Measurements from ENCODE around the gene PXT1.
"Not testable (repeated sequence)": the region's sequence is repeated elsewhere in the genome, so short reads cannot be mapped to it uniquely, and the experiment has no call there.

The PXT1 gene

GRCh38 chr6:36444470-36444869 is 1.8 kb upstream of the PXT1 start:
- no peak for DNase-seq (ENCODE audit: low read depth in 3 of 3)

DNA sequence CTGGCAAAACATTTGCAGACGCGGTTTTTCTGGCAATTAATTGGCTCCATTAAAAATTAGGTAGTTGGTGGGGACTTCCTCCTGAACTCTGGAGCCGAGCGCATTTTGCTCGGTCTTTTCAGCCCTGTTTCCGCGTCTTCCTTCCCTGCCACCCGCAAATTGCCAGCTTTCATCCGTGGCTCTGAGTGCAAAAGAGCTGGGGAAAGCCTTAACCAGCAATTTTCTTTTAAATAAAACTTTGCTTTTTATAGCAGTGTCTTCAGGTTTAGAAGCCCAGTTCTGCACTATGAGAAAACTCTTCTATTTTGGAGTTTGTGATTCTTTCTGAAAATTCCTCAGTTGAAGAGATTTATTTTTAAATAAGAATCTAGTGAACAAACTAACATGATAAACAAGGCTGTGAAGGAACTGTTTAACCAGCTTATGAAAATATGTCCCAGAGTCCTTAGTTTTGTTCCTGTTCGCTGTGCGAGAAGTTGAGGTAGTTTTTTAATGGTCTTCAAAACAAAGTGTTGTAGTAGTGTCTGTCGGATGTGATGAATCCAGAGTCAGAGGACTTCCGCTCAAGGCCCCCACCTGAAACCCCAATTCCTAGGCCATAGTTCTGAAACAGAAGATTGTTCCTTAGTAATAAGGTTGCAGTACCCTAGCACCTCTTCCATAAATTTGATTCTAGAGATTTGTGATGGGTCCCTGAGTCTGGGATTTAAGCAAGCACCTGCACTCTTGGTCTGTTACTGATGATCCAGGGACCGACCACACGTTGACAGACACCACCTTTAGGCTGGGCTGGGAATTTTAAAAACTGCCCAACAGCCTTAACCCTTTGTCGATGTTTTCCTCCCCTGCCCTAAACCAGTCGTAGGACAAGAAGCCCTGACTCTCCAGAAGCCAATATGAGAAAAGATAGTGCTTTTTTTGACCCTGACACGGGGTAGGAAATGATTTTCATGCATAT is 1.1 kb upstream of the PXT1 start:
- no peak for DNase-seq (ENCODE audit: low read depth in 3 of 3)

DNA sequence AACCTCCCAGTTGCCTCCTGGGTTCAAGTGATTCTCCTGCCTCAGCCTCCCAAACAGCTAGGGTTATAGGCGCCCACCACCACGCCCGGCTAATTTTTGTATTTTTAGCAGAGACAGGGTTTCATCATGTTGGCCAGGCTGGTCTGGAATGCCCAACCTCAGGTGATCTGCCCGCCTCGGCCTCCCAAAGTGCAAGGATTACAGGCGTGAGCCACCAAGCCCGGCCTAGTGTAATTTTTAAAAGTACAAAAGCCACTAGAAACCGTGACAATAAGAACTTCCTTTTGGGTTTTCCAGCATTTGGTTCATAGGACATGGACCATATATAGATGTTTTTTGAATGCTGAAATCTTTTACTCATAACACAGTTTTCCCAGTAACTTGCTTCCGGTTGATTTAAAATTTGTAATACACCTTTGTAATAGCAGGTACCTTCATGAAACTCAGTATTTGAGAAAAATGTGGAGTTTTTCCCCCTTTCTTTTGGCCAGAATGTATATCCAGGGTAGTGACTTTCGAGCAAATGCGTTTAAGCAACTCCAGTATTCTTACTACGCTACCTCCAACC is 467 bp downstream of the PXT1 start:
- no peak for DNase-seq (ENCODE audit: low read depth in 3 of 3)

GRCh38 chr6:36441307-36441894 is 1.3 kb downstream of the PXT1 start:
- DNase-seq (ENCODE audit: low read depth in 3 of 3): peak; percentile 50 to 73 (median 72)

DNA sequence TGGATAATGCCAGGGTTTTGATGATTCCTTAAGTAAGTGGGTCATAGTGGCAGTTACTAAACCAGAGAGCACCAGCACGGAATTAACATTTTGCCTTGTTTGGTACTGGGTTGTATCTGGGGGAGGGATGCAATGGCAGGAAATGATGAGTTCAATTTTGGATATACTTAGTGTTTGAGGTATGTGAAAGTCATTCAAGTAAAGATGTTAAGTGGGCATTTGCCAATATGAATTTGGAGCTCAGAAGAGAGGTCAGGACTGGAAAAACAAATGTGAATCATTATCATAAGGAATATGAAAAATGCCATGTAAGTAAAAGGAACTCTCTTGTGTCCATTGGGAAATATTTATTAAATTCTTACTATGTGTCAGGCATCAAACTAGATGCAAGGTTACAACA is 6.2 kb downstream of the PXT1 start:
- no peak for DNase-seq (ENCODE audit: low read depth in 3 of 3)

DNA sequence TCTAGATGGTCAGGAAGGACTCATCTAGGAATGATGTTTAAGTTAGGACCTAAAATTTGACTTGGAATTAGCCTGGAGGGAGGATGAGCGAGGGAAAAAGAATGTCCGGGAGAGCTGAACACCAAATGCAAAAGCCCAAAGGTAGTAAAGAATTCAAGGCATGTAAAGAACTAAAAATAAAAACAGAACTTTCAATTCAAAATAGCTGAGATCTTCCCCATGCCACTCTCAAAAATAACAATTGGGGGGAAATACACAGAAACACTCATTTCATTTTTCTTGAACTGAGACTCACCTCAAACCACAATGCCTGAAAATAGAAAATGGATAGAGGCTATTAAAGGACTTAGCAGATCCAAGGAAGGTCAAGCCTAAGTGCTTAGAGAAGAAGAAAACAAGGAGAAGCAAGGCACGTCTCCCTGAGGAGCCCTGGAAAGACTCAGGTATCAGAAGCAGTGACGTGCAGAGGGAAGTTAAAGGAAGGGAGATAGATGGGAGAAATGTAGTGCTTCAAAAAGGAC is 10.4 kb downstream of the PXT1 start:
- no peak for DNase-seq (ENCODE audit: low read depth in 3 of 3)

GRCh38 chr6:36431197-36431596 is 11.5 kb downstream of the PXT1 start:
- DNase-seq (ENCODE audit: low read depth in 3 of 3): no peak

GRCh38 chr6:36430351-36430750 is 12.3 kb downstream of the PXT1 start:
- DNase-seq (ENCODE audit: low read depth in 3 of 3): no peak

DNA sequence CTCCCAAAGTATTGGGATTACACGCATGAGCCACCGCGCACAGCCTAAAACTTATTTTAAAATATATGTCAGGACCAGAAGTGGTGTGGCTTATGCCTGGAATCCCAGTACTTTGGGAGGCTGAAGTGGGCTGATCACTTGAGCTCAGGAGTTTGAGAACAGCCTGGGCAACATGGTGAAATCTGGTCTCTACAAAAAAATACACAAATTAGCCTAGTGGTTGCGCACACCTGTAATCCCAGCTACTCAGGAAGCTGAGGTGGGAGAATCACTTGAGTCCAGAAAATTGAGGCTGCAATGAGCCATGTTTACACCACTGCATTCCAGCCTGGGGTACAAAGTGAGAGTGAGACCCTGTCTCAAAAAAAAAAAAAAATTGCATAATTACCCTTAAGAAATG is 13.7 kb downstream of the PXT1 start:
- DNase-seq (ENCODE audit: low read depth in 3 of 3): no peak

DNA sequence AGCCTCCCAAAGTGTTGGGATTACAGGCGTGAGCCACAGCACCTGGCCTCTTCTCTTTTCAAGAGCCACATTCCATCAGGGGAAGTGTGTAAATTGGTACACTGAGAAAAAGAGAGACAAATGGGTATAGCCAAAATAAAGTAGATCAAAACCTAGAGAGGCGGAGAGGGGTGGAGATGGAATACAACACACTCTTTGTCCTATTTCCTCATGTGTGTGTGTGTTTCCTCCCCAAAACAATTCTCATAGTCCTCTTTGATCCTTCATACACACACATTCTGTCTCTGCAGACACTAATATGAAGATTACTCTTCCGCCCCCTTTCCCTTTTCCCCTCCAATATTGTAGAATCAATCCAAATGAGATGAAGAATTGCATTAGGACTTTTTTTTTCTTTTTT is 16.0 kb downstream of the PXT1 start:
- DNase-seq (ENCODE audit: low read depth in 3 of 3): no peak

DNA sequence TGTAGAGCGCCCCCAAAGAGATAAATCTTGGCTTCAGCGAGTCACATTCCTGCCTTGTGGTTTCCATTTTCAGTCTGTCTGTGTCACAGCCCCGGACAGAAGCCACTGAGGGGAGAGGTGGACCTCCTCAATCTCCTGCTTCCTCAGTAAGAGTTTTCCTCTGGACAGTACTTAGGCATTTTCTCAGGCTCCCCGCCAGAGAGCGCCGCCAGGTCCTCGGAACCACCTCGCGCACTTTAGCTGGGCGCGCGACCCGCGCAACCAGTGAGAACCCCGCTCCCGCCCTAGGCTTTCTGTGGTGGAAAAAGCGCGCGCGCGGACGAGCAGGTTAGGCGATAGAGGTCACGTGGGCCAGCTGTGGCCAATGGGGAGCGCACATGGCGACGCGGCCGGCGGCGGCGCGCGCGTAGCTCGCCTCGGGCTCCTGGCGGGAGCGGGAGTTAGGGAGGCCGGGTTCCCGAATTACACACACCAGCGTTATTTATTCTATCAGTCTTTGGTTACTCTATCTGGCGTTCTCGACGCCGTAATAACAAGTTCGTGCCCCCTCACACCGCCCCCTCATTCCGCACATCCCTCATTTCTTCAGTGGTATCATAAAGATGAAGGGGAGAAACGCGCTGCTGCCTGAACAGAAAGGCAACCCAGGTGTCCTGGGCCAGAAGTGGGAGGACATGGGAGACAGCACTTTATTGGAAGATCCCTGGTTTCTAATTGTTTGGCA is 19.4 kb downstream of the PXT1 start:
- DNase-seq (ENCODE audit: low read depth in 3 of 3): peak; percentile 90 to 97 (median 97)

DNA sequence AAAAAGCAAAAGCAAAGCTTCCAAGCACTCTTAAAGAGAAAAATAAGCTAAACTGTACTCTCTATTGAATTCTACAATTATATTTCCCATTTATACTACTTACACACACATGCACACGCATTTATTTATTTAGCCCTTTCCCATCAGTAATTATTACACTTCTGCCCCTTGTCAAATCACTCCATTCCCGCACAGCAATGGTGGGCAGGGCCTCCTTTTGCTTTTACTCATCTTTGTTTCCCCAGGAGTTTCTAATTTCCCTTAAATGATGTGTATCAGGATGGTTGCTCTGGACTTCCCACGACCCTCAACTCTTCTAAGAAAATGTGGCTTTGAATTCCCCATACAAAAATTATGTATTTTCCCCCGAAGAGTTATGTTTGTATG is 19.9 kb downstream of the PXT1 start:
- DNase-seq (ENCODE audit: low read depth in 3 of 3): no peak

DNA sequence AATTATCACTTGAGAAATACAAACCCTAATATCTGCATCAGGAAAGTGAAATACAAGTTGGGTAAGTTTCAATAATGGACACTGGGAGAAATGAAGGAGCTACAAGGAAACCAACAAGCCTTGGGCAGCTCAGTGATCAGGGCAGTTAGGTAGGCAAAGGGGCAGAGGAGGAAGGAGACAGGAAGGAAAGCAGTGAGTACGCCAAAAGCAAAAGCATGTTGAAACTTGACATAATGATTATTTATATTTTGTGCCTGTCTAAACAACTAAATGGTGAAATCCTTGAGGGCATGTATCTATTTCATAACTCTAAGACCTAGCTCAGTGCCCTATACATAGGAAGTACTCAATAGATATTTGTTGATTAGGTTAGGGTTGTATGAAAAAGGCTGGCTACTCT is 23.3 kb downstream of the PXT1 start:
- no peak for DNase-seq (ENCODE audit: low read depth in 3 of 3)

GRCh38 chr6:36418558-36418957 is 24.1 kb downstream of the PXT1 start:
- no peak for DNase-seq (ENCODE audit: low read depth in 3 of 3)

DNA sequence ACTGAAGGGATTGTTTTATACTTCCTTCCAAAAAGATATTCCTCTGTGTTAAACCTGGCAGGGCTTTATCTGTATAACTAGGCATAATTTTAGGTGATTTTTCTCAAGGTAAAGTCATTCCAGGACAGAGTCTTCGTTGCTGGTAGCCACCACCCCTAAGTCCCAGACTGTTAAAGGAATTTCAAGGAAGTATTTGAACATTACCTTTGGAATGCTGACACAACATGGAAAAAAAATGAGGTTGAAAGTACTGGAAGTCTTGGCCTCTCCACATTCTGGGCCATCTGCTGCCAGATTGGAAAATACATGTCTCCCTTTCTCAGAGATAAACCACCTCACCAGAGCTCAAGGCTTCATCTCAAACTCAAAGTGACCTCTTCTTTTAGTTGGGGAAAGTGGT is 28.2 kb downstream of the PXT1 start:
- no peak for DNase-seq (ENCODE audit: low read depth in 3 of 3)

- no peak for DNase-seq (ENCODE audit: low read depth in 3 of 3)
Measured at GRCh38 chr6:36413489-36414480, 28.9 kb downstream of the PXT1 start.

DNA sequence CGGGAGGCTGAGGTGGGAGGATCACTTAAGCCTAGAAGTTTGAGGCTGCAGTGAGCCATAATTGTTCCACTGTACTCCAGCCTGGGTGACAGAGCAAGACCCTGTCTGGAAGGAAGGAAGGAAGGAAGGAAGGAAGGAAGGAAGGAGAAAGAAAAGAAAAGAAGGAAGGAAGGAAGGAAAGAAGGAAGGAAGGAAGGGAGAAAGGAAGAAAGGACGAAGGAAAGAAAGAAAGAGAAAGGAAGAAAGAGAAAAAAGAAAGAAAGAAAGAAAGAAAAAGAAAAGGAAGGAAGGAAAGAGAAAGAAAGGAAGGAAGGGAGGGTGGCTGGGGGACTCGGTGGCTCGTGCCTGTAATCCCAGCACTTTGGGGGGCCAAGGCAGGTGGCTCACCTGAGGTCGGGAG is 32.9 kb downstream of the PXT1 start:
- DNase-seq (ENCODE audit: low read depth in 3 of 3): not testable (repeated sequence)

GRCh38 chr6:36404164-36404563 is 38.5 kb downstream of the PXT1 start:
- no peak for DNase-seq (ENCODE audit: low read depth in 3 of 3)

- no peak for DNase-seq (ENCODE audit: low read depth in 3 of 3)
Measured at GRCh38 chr6:36402481-36402880, 40.2 kb downstream of the PXT1 start.

- no peak for DNase-seq (ENCODE audit: low read depth in 3 of 3)
Measured at GRCh38 chr6:36399970-36400369, 42.7 kb downstream of the PXT1 start.

GRCh38 chr6:36392621-36393020 is 50.0 kb downstream of the PXT1 start:
- DNase-seq (ENCODE audit: low read depth in 3 of 3): no peak
